Measurements from ENCODE around the gene CDH24. TPM values are rescaled to one million over a fixed set of nuclear protein-coding genes. Genes with fewer than 3 reads are reported as not detected.

CDH24 gene
- total RNA-seq, 4 donors from 2014 or later, result 0.36 to 1.7 (median 0.58) TPM

DNA sequence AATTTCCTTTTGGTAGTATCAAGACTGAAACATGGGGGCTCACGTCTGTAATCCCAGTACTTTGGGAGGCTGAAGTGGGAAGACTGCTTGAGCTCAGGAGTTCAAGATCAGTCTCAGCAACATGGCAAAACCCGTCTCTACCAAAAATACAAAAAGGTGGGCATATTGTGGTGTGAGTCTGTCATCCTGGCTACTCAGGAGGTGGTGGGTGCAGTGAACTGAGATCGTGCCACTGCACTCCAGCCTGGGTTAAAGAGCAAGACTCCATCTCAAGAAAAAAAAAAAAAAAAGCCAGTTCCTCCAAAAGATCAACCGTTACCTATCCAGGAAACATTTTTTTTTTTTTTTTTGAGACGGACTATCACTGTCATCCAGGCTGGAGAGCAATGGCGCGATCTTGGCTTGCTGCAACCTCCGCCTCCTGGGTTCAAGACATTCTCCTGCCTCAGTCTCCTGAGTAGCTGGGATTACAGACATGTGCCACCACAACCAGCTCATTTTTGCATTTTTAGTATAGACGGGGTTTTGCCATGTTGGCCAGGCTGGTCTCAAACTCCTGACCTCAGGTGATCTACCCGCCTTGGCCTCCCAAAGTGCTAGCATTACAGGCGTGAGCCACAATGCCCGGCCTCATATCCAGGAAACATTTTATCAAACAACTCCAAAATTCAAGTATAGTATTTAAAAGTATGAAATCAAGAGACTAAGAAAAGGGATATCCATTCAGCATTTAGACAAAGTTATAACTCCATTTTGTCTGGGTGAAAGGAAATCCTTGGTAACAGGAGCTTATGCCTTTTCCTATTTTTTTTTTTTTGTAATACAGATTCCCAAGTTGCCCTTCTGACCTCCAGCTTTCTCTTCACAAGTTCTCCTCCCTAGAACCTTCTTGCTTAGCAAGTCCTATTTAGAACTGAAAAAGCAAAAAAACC is 34.2 kb upstream of the CDH24 start:
- TF ChIP-seq, protein P1, sequence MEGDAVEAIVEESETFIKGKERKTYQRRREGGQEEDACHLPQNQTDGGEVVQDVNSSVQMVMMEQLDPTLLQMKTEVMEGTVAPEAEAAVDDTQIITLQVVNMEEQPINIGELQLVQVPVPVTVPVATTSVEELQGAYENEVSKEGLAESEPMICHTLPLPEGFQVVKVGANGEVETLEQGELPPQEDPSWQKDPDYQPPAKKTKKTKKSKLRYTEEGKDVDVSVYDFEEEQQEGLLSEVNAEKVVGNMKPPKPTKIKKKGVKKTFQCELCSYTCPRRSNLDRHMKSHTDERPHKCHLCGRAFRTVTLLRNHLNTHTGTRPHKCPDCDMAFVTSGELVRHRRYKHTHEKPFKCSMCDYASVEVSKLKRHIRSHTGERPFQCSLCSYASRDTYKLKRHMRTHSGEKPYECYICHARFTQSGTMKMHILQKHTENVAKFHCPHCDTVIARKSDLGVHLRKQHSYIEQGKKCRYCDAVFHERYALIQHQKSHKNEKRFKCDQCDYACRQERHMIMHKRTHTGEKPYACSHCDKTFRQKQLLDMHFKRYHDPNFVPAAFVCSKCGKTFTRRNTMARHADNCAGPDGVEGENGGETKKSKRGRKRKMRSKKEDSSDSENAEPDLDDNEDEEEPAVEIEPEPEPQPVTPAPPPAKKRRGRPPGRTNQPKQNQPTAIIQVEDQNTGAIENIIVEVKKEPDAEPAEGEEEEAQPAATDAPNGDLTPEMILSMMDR (IDR thresholded peaks at IDR 0.05 in 4 of 5, conservative IDR thresholded peaks at IDR 0.05 in 1 of 5), result no peak
- no peak for TF ChIP-seq POLR2A (IDR thresholded peaks at IDR 0.05)
- DNase-seq, result no peak
- no peak for ATAC-seq
- intact Hi-C loops (cut with DNase I; ENCODE audit: low total_unique reads) (no loop called here), in situ Hi-C loops (cut with MboI; ENCODE audit: low sequenced_read_pairs in 4 of 4) (no loop called here)
- peaks cover 0 to 57% of the 10 kb centered on the region in 2 donors for H3K36me3 ChIP-seq
- H3K27me3 ChIP-seq, result no peaks in the 10 kb centered on the region
- no peak overlapping the region for H3K27ac ChIP-seq
- H3K9me3 ChIP-seq, result no peaks in the 10 kb centered on the region
- no peak overlapping the region for H3K4me3 ChIP-seq
- H3K4me1 ChIP-seq, result peaks cover 18 to 19% of the 10 kb centered on the region in 2 donors

- Histone ChIP-seq H3K9me3 (no peaks in the 10 kb centered on the region), H3K4me3 (no peak overlapping the region), H3K27ac (no peak overlapping the region), H3K4me1 (peaks cover 16% of the 10 kb centered on the region in 2 donors), H3K27me3 (no peaks in the 10 kb centered on the region), H3K36me3 (peaks cover 0 to 70% of the 10 kb centered on the region in 2 donors)
- TF ChIP-seq POLR2A (IDR thresholded peaks at IDR 0.05), result no peak
- TF ChIP-seq, protein P1 (IDR thresholded peaks at IDR 0.05 in 4 of 5, conservative IDR thresholded peaks at IDR 0.05 in 1 of 5), result no peak
- in situ Hi-C loops (cut with MboI; ENCODE audit: low sequenced_read_pairs in 4 of 4) (no loop called here), intact Hi-C loops (cut with DNase I; ENCODE audit: low total_unique reads) (no loop called here)
- ATAC-seq (no peak), DNase-seq (no peak)
These were observed 32.9 kb upstream of the CDH24 start for GRCh38 chr14:23090254-23090636.

DNA sequence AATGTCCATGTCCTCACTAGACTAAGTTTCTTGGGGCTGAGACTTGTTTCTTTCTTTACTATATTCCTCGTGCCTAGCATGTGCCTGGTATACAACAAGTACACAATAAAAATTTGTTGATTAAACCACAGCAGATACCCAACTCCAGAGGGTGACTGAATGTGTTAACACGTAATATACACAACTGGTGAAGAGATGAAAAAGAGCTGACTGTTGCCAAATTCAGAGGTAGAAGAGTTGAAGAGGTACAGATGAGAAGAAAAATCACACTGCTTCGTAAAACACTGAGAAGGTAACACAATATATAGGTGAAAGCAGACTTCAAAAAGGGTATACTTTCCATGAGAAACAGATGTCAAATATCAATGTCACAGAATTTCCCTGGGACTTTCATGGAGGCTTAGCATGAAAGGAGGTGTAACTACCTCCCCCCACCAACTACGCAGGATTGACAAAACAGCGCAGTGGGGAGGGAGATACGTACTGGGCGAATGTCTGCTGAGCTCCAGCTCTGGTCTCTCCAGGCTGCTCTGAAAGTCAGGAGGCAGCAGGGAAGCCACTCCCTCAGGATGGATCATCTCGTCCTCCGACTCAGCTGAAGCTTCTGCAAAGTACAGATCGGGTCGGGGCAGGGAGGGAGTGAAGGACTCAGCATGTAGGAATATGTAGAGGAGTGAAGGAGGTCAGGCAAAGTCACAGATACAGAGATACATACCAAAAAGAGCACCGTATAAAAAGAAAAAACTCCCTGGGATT is 32.4 kb upstream of the CDH24 start:
- Histone ChIP-seq H3K4me1 (peaks cover 16% of the 10 kb centered on the region in 2 donors), H3K27ac (no peak overlapping the region), H3K4me3 (no peak overlapping the region), H3K36me3 (peaks cover 0 to 75% of the 10 kb centered on the region in 2 donors), H3K27me3 (no peaks in the 10 kb centered on the region), H3K9me3 (no peaks in the 10 kb centered on the region)
- intact Hi-C loops (cut with DNase I; ENCODE audit: low total_unique reads) (no loop called here), in situ Hi-C loops (cut with MboI; ENCODE audit: low sequenced_read_pairs in 4 of 4) (no loop called here)
- DNase-seq, result no peak
- ATAC-seq, result no peak
- TF ChIP-seq, protein P1 (IDR thresholded peaks at IDR 0.05 in 4 of 5, conservative IDR thresholded peaks at IDR 0.05 in 1 of 5), result no peak
- no peak for TF ChIP-seq POLR2A (IDR thresholded peaks at IDR 0.05)

DNA sequence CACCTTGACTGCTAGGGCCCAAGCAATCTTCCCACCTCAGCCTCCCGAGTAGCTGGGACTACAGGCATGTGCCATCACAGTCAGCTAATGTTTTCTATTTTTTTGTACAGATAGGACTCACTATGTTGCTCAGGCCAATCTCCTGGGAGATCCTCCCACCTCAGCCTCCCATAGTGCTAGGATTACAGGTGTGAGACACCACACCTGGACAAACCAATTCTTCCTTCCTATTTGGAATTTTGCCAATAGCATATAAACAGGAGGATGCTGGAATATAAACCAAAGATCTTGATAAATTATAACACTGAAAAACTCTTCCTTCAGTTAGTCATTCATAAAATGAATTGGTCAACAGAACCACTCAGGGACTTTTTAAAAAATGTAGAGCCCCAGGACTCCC is 29.2 kb upstream of the CDH24 start:
- Histone ChIP-seq H3K27me3 (no peaks in the 10 kb centered on the region), H3K36me3 (peaks cover 3 to 91% of the 10 kb centered on the region in 2 donors), H3K4me1 (no peaks in the 10 kb centered on the region), H3K27ac (no peak overlapping the region), H3K4me3 (no peak overlapping the region), H3K9me3 (no peaks in the 10 kb centered on the region)
- TF ChIP-seq, protein P1 (IDR thresholded peaks at IDR 0.05 in 4 of 5, conservative IDR thresholded peaks at IDR 0.05 in 1 of 5), result no peak
- no peak for TF ChIP-seq POLR2A (IDR thresholded peaks at IDR 0.05)
- no peak for ATAC-seq
- intact Hi-C loops (cut with DNase I; ENCODE audit: low total_unique reads) (no loop called here), in situ Hi-C loops (cut with MboI; ENCODE audit: low sequenced_read_pairs in 4 of 4) (no loop called here)
- no peak for DNase-seq
